ENCODE results near the gene ETV3. TPM values are rescaled to one million over a fixed set of nuclear protein-coding genes. Genes with fewer than 3 reads are reported as not detected.

ETV3 gene
- total and polyA plus RNA-seq, 10 of the 15 experiments (the other 5 are each of a cell fraction or from before 2014, with no cell fraction given) = 1.7 to 13.8 (median 7.2) TPM

- Histone ChIP-seq H3K9ac (ENCODE audit: control insufficient read depth, insufficient read depth, low read length) (no peak overlapping the region), H3K27ac (ENCODE audit: control insufficient read depth, insufficient read depth) (no peak overlapping the region), H2AFZ (ENCODE audit: control insufficient read depth, low read depth, low read length) (no peak overlapping the region), H3K9me3 (replicated peaks; ENCODE audit: control insufficient read depth, insufficient read depth, low read length) (no peaks in the 10 kb centered on the region), H3K36me3 (ENCODE audit: control insufficient read depth in 2 of 2, insufficient read depth in 2 of 2, low read length in 1 of 2) (peaks cover 4 to 11% of the 10 kb centered on the region in 2 experiments), H3K4me3 (no peak overlapping the region), H3K4me2 (ENCODE audit: control insufficient read depth, insufficient read depth) (no peak overlapping the region), H4K20me1 (ENCODE audit: control insufficient read depth, insufficient read depth) (no peaks in the 10 kb centered on the region; the same call in 1 of the 2 replicates), H3K79me2 (ENCODE audit: control insufficient read depth, insufficient read depth, low read length) (peaks cover 29% of the 10 kb centered on the region), H3K27me3 (replicated peaks in 1 of 2; ENCODE audit: control insufficient read depth in 2 of 2, insufficient read depth in 2 of 2, low read length in 1 of 2) (no peaks in the 10 kb centered on the region), H3K4me1 (ENCODE audit: control insufficient read depth, insufficient read depth, low read length) (0 out of 2 replicates have a peak, but pooled peaks cover 4% of the 10 kb centered on the region)
- CTCF ChIA-PET = interaction anchor here (1.1 to 5.3 kb wide), 4 partner anchors 9 to 407 kb away, joined by 3 to 74 read pairs (median 32); no protein-coding TSS in a partner anchor
- SMC1A ChIA-PET (ENCODE audit: uncharacterized antibody, unreplicated experiment) = interaction anchor here (1.4 to 8.3 kb wide), 5 partner anchors 22 to 46 kb away, joined by 3 to 65 read pairs (median 17); no protein-coding TSS in a partner anchor
- FAIRE-seq = no peak
- RAD21 ChIA-PET (ENCODE audit: unreplicated experiment) = interaction anchor here (0.9 to 4.6 kb wide), 4 partner anchors 22 to 43 kb away, joined by 3 to 34 read pairs (median 4); no protein-coding TSS in a partner anchor
- intact Hi-C loops (cut with micrococcal nuclease; ENCODE audit: unreplicated experiment) = no loop called here
- BruUV-seq (replicated peaks) = no TSS peak
- WGBS (ENCODE audit: insufficient coverage, insufficient replicate concordance, low lambda C conversion rate, missing lambda C conversion rate) = 71% methylated on average over 2 of the region's 2 CpGs
- in situ Hi-C loops (cut with MboI) = no loop called here
- POLR2A ChIA-PET = no interaction called here
- TF ChIP-seq CHD1 (IDR thresholded peaks at IDR 0.05; ENCODE audit: low read depth, low read length) = no peak
- no peak for DNase-seq (ENCODE audit: low read depth, low spot score)
- no peak for ATAC-seq
Observed at GRCh38 chr1:157133426-157133825, 4.8 kb downstream of the ETV3 start.

- no peak overlapping the region for H2AFZ ChIP-seq (ENCODE audit: control insufficient read depth, low read depth, low read length)
- peaks cover 25% of the 10 kb centered on the region for H3K79me2 ChIP-seq (ENCODE audit: control insufficient read depth, insufficient read depth, low read length)
- in situ Hi-C loops (cut with MboI) (no loop called here), intact Hi-C loops (cut with micrococcal nuclease; ENCODE audit: unreplicated experiment) (no loop called here)
- no peaks in the 10 kb centered on the region for H3K9me3 ChIP-seq (replicated peaks; ENCODE audit: control insufficient read depth, insufficient read depth, low read length)
- no peaks in the 10 kb centered on the region for H3K27me3 ChIP-seq (replicated peaks in 1 of 2; ENCODE audit: control insufficient read depth in 2 of 2, insufficient read depth in 2 of 2, low read length in 1 of 2)
- TF ChIP-seq TAF1 (IDR thresholded peaks at IDR 0.05; ENCODE audit: borderline replicate concordance, low read depth, low read length) (no peak), YBX1 (IDR thresholded peaks at IDR 0.05) (no peak), NRF1 (conservative IDR thresholded peaks at IDR 0.05; ENCODE audit: low read depth, low read length) (no peak), SIX5 (IDR thresholded peaks at IDR 0.05; ENCODE audit: low read depth, low read length, severe bottlenecking) (no peak), ZNF274 (IDR thresholded peaks at IDR 0.05; ENCODE audit: insufficient read depth, insufficient read length) (no peak), POLR2AphosphoS5 (IDR thresholded peaks at IDR 0.05; ENCODE audit: low read length) (no peak)
- TF ChIP-seq, protein P1, sequence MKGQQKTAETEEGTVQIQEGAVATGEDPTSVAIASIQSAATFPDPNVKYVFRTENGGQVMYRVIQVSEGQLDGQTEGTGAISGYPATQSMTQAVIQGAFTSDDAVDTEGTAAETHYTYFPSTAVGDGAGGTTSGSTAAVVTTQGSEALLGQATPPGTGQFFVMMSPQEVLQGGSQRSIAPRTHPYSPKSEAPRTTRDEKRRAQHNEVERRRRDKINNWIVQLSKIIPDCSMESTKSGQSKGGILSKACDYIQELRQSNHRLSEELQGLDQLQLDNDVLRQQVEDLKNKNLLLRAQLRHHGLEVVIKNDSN (IDR thresholded peaks at IDR 0.05; ENCODE audit: borderline replicate concordance, extremely low read length, insufficient read depth, low read depth, low read length) = no peak
- BruUV-seq (replicated peaks) = no TSS peak
- no peak for FAIRE-seq
- no peak overlapping the region for H3K9ac ChIP-seq (ENCODE audit: control insufficient read depth, insufficient read depth, low read length)
- 0 out of 2 replicates have a peak, but pooled peaks cover 4% of the 10 kb centered on the region for H3K4me1 ChIP-seq (ENCODE audit: control insufficient read depth, insufficient read depth, low read length)
- no peak for DNase-seq (ENCODE audit: low read depth, low spot score)
- ChIA-PET POLR2A (interaction anchor here (0.7 to 1.0 kb wide), 2 partner anchors 22 to 186 kb away, joined by 3 to 4 read pairs; no protein-coding TSS in a partner anchor), CTCF (interaction anchor here (1.9 to 5.3 kb wide), 3 partner anchors 24 to 44 kb away, joined by 6 to 74 read pairs (median 60); no protein-coding TSS in a partner anchor), SMC1A (ENCODE audit: uncharacterized antibody, unreplicated experiment) (interaction anchor here (1.0 to 8.3 kb wide), 5 partner anchors 10 to 42 kb away, joined by 3 to 65 read pairs (median 17); no protein-coding TSS in a partner anchor), RAD21 (ENCODE audit: unreplicated experiment) (interaction anchor here (0.9 to 4.6 kb wide), 4 partner anchors 22 to 42 kb away, joined by 3 to 34 read pairs (median 4); no protein-coding TSS in a partner anchor)
- H4K20me1 ChIP-seq (ENCODE audit: control insufficient read depth, insufficient read depth) = no peaks in the 10 kb centered on the region; the same call in 1 of the 2 replicates
- peaks cover 4 to 17% of the 10 kb centered on the region in 2 experiments for H3K36me3 ChIP-seq (ENCODE audit: control insufficient read depth in 2 of 2, insufficient read depth in 2 of 2, low read length in 1 of 2)
- no peak overlapping the region for H3K4me2 ChIP-seq (ENCODE audit: control insufficient read depth, insufficient read depth)
- no peak overlapping the region for H3K4me3 ChIP-seq
- 100% methylated on average over 2 of the region's 2 CpGs for WGBS (ENCODE audit: insufficient coverage, insufficient replicate concordance, low lambda C conversion rate, missing lambda C conversion rate)
- no peak for ATAC-seq
- no peak overlapping the region for H3K27ac ChIP-seq (ENCODE audit: control insufficient read depth, insufficient read depth)
Observed at GRCh38 chr1:157132616-157133167, 5.5 kb downstream of the ETV3 start.

All from GM12878 (cell line).